MM.1S (cell line): Measurements from ENCODE around the gene ACTN1.

ENCODE experiments used
- DNase-seq: peaks from one replicate; pipeline ENCODE4 v3.0.0-alpha.2; 2015
- H2AFZ ChIP-seq: fragments of 300-600 bp; sonication (generic); 2 replicates; pipeline ENCODE4 v1.6.0; 2016; ENCODE audit warnings: antibody characterized with exemption, low read length
- H3F3A ChIP-seq: fragments of 300-600 bp; sonication (generic); 2 replicates; pipeline ENCODE4 v1.6.1; 2016; ENCODE audit warnings: mild to moderate bottlenecking, antibody characterized with exemption, low read length, moderate library complexity, mixed read lengths; ENCODE audit not compliant: insufficient read depth
- H3K27ac ChIP-seq: fragments of 300-600 bp; sonication (generic); 2 replicates; pipeline ENCODE4 v1.5.1; 2016; ENCODE audit warnings: mild to moderate bottlenecking, low read length
- H3K27me3 ChIP-seq: fragments of 300-600 bp; sonication (generic); replicated peaks from 2 replicates; pipeline ENCODE4 v1.6.0; 2016; ENCODE audit warnings: low read length; ENCODE audit not compliant: insufficient read depth
- H3K36me3 ChIP-seq: fragments of 300-600 bp; sonication (generic); replicated peaks from 2 replicates; pipeline ENCODE4 v1.6.1; 2016; ENCODE audit warnings: mild to moderate bottlenecking, low read length, mixed read lengths; ENCODE audit not compliant: insufficient read depth
- H3K4me1 ChIP-seq: fragments of 300-600 bp; sonication (generic); 2 replicates; pipeline ENCODE4 v1.6.1; 2016; ENCODE audit warnings: low read length, mixed read lengths
- H3K4me2 ChIP-seq: fragments of 300-600 bp; sonication (generic); 2 replicates; pipeline ENCODE4 v1.6.0; 2016; ENCODE audit warnings: low read depth, low read length
- H3K4me3 ChIP-seq: fragments of 300-600 bp; sonication (generic); 2 replicates; pipeline ENCODE4 v1.5.1; 2016; ENCODE audit warnings: low read length, mixed read lengths
- H3K79me2 ChIP-seq: fragments of 300-600 bp; sonication (generic); 2 replicates; pipeline ENCODE4 v1.6.1; 2016; ENCODE audit warnings: mixed run types, low read length, mixed read lengths
- H3K9ac ChIP-seq: fragments of 300-600 bp; sonication (generic); 2 replicates; pipeline ENCODE4 v1.6.1; 2016; ENCODE audit warnings: low read length, mixed read lengths
- H3K9me2 ChIP-seq: fragments of 300-600 bp; sonication (generic); replicated peaks from 2 replicates; pipeline ENCODE4 v1.6.1; 2016; ENCODE audit warnings: mild to moderate bottlenecking, low read length, mixed read lengths; ENCODE audit not compliant: insufficient read depth
- H3K9me3 ChIP-seq: fragments of 300-600 bp; sonication (generic); replicated peaks from 2 replicates; pipeline ENCODE4 v1.6.1; 2016; ENCODE audit warnings: mild to moderate bottlenecking, low read length, mixed read lengths; ENCODE audit not compliant: insufficient read depth
- H4K20me1 ChIP-seq: fragments of 300-600 bp; sonication (generic); 2 replicates; pipeline ENCODE4 v1.6.1; 2016; ENCODE audit warnings: mild to moderate bottlenecking, low read length, moderate library complexity, mixed read lengths; ENCODE audit not compliant: insufficient read depth
- EZH2 ChIP-seq: fragments of 300-600 bp; sonication (generic); optimal IDR thresholded peaks from 2 replicates; pipeline ENCODE3; 2017; ENCODE audit warnings: low read depth, mild to moderate bottlenecking, antibody characterized with exemption, low read length, mixed read lengths
- EZH2phosphoT487 ChIP-seq: fragments of 300-600 bp; sonication (generic); IDR thresholded peaks from 2 replicates; pipeline ENCODE4 v1.6.1; 2018; ENCODE audit warnings: antibody characterized with exemption, low read length
- TF ChIP-seq, protein P1 (sequence below): fragments of 300-600 bp; sonication (generic); IDR thresholded peaks from 2 replicates; pipeline ENCODE4 v1.5.1; 2016; ENCODE audit warnings: antibody characterized with exemption, low read length, mixed read lengths

The ACTN1 gene

GRCh38 chr14:68925373-68925772 is 53.7 kb downstream of the ACTN1 start:
- Histone ChIP-seq H3K79me2 (no peaks in the 10 kb centered on the region), H2AFZ (no peak overlapping the region), H3K9me3 (no peaks in the 10 kb centered on the region), H3K4me3 (no peak overlapping the region), H3K4me2 (no peak overlapping the region), H4K20me1 (no peaks in the 10 kb centered on the region), H3F3A (no peaks in the 10 kb centered on the region), H3K9ac (no peak overlapping the region), H3K4me1 (no peaks in the 10 kb centered on the region), H3K27ac (no peak overlapping the region), H3K27me3 (no peaks in the 10 kb centered on the region), H3K9me2 (no peaks in the 10 kb centered on the region), H3K36me3 (no peaks in the 10 kb centered on the region)
- DNase-seq = no peak
- TF ChIP-seq, protein P1, sequence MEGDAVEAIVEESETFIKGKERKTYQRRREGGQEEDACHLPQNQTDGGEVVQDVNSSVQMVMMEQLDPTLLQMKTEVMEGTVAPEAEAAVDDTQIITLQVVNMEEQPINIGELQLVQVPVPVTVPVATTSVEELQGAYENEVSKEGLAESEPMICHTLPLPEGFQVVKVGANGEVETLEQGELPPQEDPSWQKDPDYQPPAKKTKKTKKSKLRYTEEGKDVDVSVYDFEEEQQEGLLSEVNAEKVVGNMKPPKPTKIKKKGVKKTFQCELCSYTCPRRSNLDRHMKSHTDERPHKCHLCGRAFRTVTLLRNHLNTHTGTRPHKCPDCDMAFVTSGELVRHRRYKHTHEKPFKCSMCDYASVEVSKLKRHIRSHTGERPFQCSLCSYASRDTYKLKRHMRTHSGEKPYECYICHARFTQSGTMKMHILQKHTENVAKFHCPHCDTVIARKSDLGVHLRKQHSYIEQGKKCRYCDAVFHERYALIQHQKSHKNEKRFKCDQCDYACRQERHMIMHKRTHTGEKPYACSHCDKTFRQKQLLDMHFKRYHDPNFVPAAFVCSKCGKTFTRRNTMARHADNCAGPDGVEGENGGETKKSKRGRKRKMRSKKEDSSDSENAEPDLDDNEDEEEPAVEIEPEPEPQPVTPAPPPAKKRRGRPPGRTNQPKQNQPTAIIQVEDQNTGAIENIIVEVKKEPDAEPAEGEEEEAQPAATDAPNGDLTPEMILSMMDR = no peak
- TF ChIP-seq EZH2 (no peak), EZH2phosphoT487 (no peak)

GRCh38 chr14:68924186-68925158 is 54.6 kb downstream of the ACTN1 start:
- Histone ChIP-seq H3F3A (no peaks in the 10 kb centered on the region), H3K4me2 (no peak overlapping the region), H3K36me3 (no peaks in the 10 kb centered on the region), H3K27me3 (no peaks in the 10 kb centered on the region), H3K79me2 (no peaks in the 10 kb centered on the region), H3K9me2 (no peaks in the 10 kb centered on the region), H2AFZ (no peak overlapping the region), H4K20me1 (no peaks in the 10 kb centered on the region), H3K4me3 (no peak overlapping the region), H3K9ac (no peak overlapping the region), H3K27ac (no peak overlapping the region), H3K4me1 (no peaks in the 10 kb centered on the region), H3K9me3 (no peaks in the 10 kb centered on the region)
- TF ChIP-seq EZH2 (no peak), EZH2phosphoT487 (no peak)
- TF ChIP-seq, protein P1 = no peak
- no peak for DNase-seq

GRCh38 chr14:68922886-68923285 is 56.2 kb downstream of the ACTN1 start:
- Histone ChIP-seq H3K4me1 (no peaks in the 10 kb centered on the region), H3K4me3 (no peak overlapping the region), H3K36me3 (no peaks in the 10 kb centered on the region), H3K27ac (no peak overlapping the region), H3F3A (no peaks in the 10 kb centered on the region), H3K27me3 (no peaks in the 10 kb centered on the region), H2AFZ (no peak overlapping the region), H3K9me3 (no peaks in the 10 kb centered on the region), H3K9me2 (no peaks in the 10 kb centered on the region), H4K20me1 (no peaks in the 10 kb centered on the region), H3K4me2 (no peak overlapping the region), H3K79me2 (no peaks in the 10 kb centered on the region), H3K9ac (no peak overlapping the region)
- DNase-seq = no peak
- TF ChIP-seq EZH2 (no peak), EZH2phosphoT487 (no peak)
- TF ChIP-seq, protein P1 = no peak
